Measurements from ENCODE around the gene B4GAT1.

B4GAT1 gene

GRCh38 chr11:66343176-66343575 lies 4.3 kb downstream of the B4GAT1 start:
- no peak for DNase-seq (ENCODE audit: extremely low read depth, low read depth)
- TF ChIP-seq CTCF (IDR thresholded peaks at IDR 0.05; ENCODE audit: low read depth, low read length), result no peak

DNA sequence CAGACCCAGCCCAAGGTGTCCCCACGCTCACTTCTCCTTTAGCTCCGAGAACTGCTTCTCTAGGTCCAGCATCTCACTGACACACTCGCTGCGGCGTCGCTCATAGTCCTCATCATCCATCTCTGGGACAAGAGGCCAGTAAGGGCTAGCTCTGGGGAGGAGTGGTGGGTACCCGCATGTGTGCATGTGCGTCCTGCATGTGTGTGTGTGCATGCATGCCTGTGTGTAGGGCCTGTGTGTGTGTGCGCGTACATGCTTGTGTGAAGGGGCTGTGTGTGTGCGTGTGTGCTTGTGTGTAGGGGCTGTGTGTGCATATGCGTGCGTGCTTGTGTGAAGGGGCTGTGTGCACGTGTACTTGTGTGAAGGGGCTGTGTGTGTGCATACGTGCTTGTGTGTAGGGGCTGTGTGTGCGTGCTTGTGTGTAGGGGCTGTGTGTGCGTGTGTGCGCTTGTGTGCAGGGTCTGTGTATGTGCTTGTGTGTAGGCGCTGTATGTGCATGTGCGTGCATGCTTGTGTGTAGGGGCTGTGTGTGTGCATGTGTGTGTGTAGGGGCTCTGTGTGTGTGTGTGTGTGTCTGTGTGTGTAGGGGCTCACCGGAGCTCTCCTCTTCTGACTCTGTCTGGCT lies 5.8 kb downstream of the B4GAT1 start:
- DNase-seq (ENCODE audit: extremely low read depth, low read depth), result no peak
- no peak for TF ChIP-seq CTCF (IDR thresholded peaks at IDR 0.05; ENCODE audit: low read depth, low read length)

DNA sequence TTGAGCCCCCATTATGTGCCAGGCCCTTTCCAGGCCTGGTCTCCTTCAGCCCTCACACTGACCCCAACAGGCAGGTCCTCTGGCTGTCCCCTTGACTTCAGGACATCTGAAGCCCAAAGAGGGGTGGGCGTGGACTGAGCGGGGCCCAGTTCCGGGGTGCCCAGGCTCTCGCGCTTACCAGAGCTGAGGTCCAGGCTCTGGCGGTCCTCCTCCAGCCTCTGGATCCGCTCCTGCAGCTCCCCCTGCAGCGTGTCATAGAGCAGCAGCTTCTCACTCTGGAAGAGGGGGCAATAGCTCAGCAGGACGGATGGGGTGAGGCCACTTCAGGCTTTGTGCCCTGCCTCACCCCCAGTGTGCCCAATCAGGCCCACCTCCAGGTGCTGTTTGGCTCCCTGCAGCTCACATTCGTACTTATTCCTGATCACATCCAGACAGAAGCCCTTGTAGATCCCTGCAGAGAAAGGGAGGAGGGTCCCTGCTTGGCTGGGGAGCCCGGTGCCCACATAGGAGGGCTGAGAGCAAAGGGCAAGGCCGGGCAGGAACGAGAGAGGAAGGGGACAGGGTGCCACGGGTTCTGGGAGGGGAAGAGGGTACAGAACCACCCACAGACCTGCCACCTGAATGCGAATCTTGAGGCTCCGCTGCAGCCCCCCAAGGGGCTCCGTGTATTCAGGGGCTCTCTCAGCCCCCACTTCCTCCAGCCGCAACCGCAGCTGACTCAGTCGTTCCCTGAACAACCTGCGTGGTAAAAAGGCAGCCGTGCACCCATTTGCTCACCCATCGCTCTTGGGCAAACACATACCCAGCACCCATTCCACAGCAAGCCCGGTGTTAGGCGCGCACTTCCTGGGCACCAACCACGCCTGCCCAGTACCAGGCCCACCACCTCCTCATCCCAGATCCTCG lies 6.6 kb downstream of the B4GAT1 start:
- DNase-seq (ENCODE audit: extremely low read depth, low read depth), result no peak
- no peak for TF ChIP-seq CTCF (IDR thresholded peaks at IDR 0.05; ENCODE audit: low read depth, low read length)

GRCh38 chr11:66339686-66340483 lies 7.5 kb downstream of the B4GAT1 start:
- no peak for DNase-seq (ENCODE audit: extremely low read depth, low read depth)
- TF ChIP-seq CTCF (IDR thresholded peaks at IDR 0.05; ENCODE audit: low read depth, low read length), result no peak

DNA sequence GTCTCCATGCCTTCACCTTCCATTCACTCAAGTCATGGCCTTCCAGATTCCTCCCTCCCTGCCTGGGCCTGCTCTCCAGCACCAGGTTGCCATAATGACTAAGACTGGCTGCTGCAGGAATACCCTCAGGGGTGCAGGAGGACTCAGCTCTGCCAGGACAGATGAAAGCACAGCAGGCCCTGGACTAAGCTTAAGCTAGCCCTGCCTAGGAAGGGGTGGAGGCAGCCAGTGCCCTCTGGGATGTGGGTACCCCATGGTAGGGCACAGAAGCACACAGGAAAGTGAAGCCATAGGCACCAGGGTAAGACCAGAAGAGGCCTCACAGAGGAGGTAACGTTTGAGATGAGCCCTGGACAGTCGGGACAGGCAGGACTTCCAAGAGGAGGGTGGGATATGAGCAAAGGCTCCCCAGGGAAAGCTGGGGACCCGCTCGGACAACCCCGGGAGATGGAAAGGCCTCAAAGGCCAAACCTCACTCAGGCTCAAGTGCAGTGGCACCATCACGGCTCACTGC lies 8.2 kb downstream of the B4GAT1 start:
- TF ChIP-seq CTCF (IDR thresholded peaks at IDR 0.05; ENCODE audit: low read depth, low read length), result no peak
- DNase-seq (ENCODE audit: extremely low read depth, low read depth), result no peak

DNA sequence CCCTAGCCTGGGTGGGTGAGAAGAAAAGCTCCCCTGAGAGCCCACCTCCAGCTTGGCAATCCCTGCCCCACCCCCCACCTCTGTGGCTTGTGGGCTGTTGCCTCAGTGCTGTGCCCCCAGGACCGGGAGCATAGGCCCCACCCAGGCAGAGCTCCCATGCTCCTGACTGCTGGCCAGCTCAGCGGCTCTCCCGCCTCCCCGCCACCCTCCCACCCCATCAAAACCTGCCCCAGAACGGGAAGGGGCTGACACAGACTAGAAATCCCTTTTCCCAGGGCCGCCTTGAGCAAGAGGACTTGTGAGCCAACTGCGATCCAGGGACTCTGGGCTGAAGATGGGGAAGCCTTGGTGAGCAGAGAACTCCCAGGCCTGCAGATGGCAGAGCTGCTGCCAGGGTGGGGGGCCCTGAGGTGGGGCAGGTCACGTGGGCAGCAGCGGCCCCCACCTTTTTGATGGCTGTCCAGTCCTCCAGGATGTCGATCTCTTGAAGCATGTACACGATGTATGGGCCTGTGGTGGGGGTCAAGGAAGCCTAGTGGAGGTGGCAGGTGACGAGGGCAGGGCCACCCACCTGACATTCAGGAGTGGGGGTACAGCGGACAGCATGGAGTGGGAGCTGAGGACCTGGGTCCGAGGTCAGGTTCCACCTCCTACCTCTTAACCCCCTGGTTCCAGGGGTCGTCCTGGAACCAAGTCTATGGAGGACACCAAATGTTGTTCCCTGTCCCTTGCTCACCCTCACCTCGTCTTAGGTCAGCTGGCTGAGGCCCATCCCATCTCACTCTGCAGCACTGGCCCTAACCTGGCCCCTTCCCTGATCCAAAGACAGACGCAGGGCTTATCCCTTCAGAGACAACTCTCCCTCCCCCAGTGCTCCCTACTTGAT lies 8.9 kb downstream of the B4GAT1 start:
- no peak for TF ChIP-seq CTCF (IDR thresholded peaks at IDR 0.05; ENCODE audit: low read depth, low read length)
- DNase-seq (ENCODE audit: extremely low read depth, low read depth), result no peak
